Measurements from ENCODE around the gene CDT1. TPM values are rescaled to one million over a fixed set of nuclear protein-coding genes. Genes with fewer than 3 reads are reported as not detected.

The CDT1 gene
- total RNA-seq, 2 donors from 2014 or later: 0.71 TPM; not detected in 1

GRCh38 chr16:88777471-88778270 is 25.9 kb upstream of the CDT1 start:
- DNase-seq (ENCODE audit: low spot score): no peak
- Histone ChIP-seq H3K27me3 (replicated peaks; ENCODE audit: insufficient read depth) (no peaks in the 10 kb centered on the region), H3K36me3 (no peaks in the 10 kb centered on the region), H3K4me3 (no peak overlapping the region), H3K4me1 (ENCODE audit: control insufficient read depth in 1 of 2, low read depth in 2 of 2) (peaks cover 22 to 46% of the 10 kb centered on the region in 2 donors), H3K9me3 (no peaks in the 10 kb centered on the region), H3K27ac (no peak overlapping the region)
- no peak for TF ChIP-seq CTCF (IDR thresholded peaks at IDR 0.05)
- no peak for ATAC-seq (ENCODE audit: insufficient number of reproducible peaks, low FRiP score, low read depth)

- H3K27me3 ChIP-seq (replicated peaks; ENCODE audit: insufficient read depth): no peaks in the 10 kb centered on the region
- no peak overlapping the region for H3K4me3 ChIP-seq
- peaks cover 24 to 46% of the 10 kb centered on the region in 2 donors for H3K4me1 ChIP-seq (ENCODE audit: control insufficient read depth in 1 of 2, low read depth in 2 of 2)
- DNase-seq (ENCODE audit: low spot score): no peak
- H3K27ac ChIP-seq: no peak overlapping the region
- TF ChIP-seq CTCF (IDR thresholded peaks at IDR 0.05): no peak
- no peaks in the 10 kb centered on the region for H3K9me3 ChIP-seq
- no peak for ATAC-seq (ENCODE audit: insufficient number of reproducible peaks, low FRiP score, low read depth)
- no peaks in the 10 kb centered on the region for H3K36me3 ChIP-seq
Observed at GRCh38 chr16:88778271-88778525, 25.4 kb upstream of the CDT1 start.

GRCh38 chr16:88778541-88779065 is 25.0 kb upstream of the CDT1 start:
- no peaks in the 10 kb centered on the region for H3K36me3 ChIP-seq
- DNase-seq (ENCODE audit: low spot score): no peak
- H3K27ac ChIP-seq: no peak overlapping the region
- H3K4me1 ChIP-seq (ENCODE audit: control insufficient read depth in 1 of 2, low read depth in 2 of 2): peaks cover 21 to 46% of the 10 kb centered on the region in 2 donors
- H3K4me3 ChIP-seq: no peak overlapping the region
- no peaks in the 10 kb centered on the region for H3K27me3 ChIP-seq (replicated peaks; ENCODE audit: insufficient read depth)
- no peaks in the 10 kb centered on the region for H3K9me3 ChIP-seq
- no peak for ATAC-seq (ENCODE audit: insufficient number of reproducible peaks, low FRiP score, low read depth)
- TF ChIP-seq CTCF (IDR thresholded peaks at IDR 0.05): no peak

- Histone ChIP-seq H3K27me3 (replicated peaks; ENCODE audit: insufficient read depth) (no peaks in the 10 kb centered on the region), H3K4me1 (ENCODE audit: control insufficient read depth in 1 of 2, low read depth in 2 of 2) (peaks cover 26 to 43% of the 10 kb centered on the region in 2 donors), H3K9me3 (no peaks in the 10 kb centered on the region), H3K4me3 (no peak overlapping the region), H3K36me3 (no peaks in the 10 kb centered on the region), H3K27ac (no peak overlapping the region)
- no peak for ATAC-seq (ENCODE audit: insufficient number of reproducible peaks, low FRiP score, low read depth)
- TF ChIP-seq CTCF (IDR thresholded peaks at IDR 0.05): no peak
- DNase-seq (ENCODE audit: low spot score): no peak
Observed at GRCh38 chr16:88779406-88780141, 24.0 kb upstream of the CDT1 start.

Measured in thoracic aorta (tissue), 2 donors.